ENCODE results near the gene ZNF33B.

Gene ZNF33B

GRCh38 chr10:42648512-42648911 is 10.1 kb upstream of the ZNF33B start:
- no peak for DNase-seq (ENCODE audit: low read depth)
- no peak for TF ChIP-seq CTCF (IDR thresholded peaks at IDR 0.05; ENCODE audit: low read depth, low read length, missing control alignments)
- in situ Hi-C loops (cut with HindIII; ENCODE audit: low sequenced_read_pairs), result no loop called here

GRCh38 chr10:42646687-42647640 is 8.6 kb upstream of the ZNF33B start:
- in situ Hi-C loops (cut with HindIII; ENCODE audit: low sequenced_read_pairs), result no loop called here
- DNase-seq (ENCODE audit: low read depth), result no peak
- no peak overlapping the region for H3K4me3 ChIP-seq (ENCODE audit: low read depth, low read length)
- TF ChIP-seq CTCF (IDR thresholded peaks at IDR 0.05; ENCODE audit: low read depth, low read length, missing control alignments), result no peak

More at GRCh38 chr10:42648512-42648911, 10.1 kb upstream of the ZNF33B start:
- no peak overlapping the region for H3K4me3 ChIP-seq (ENCODE audit: low read depth, low read length)

- in situ Hi-C loops (cut with HindIII; ENCODE audit: low sequenced_read_pairs), result no loop called here
- no peak overlapping the region for H3K4me3 ChIP-seq (ENCODE audit: low read depth, low read length)
- no peak for TF ChIP-seq CTCF (IDR thresholded peaks at IDR 0.05; ENCODE audit: low read depth, low read length, missing control alignments)
- DNase-seq (ENCODE audit: low read depth), result no peak
Measured at GRCh38 chr10:42646214-42646613, 7.8 kb upstream of the ZNF33B start.

GRCh38 chr10:42645516-42645915 is 7.1 kb upstream of the ZNF33B start:
- DNase-seq (ENCODE audit: low read depth), result no peak
- in situ Hi-C loops (cut with HindIII; ENCODE audit: low sequenced_read_pairs), result no loop called here
- no peak overlapping the region for H3K4me3 ChIP-seq (ENCODE audit: low read depth, low read length)
- TF ChIP-seq CTCF (IDR thresholded peaks at IDR 0.05; ENCODE audit: low read depth, low read length, missing control alignments), result no peak

GRCh38 chr10:42645103-42645502 is 6.7 kb upstream of the ZNF33B start:
- TF ChIP-seq CTCF (IDR thresholded peaks at IDR 0.05; ENCODE audit: low read depth, low read length, missing control alignments), result no peak
- H3K4me3 ChIP-seq (ENCODE audit: low read depth, low read length), result no peak overlapping the region
- in situ Hi-C loops (cut with HindIII; ENCODE audit: low sequenced_read_pairs), result no loop called here
- no peak for DNase-seq (ENCODE audit: low read depth)

- no peak overlapping the region for H3K4me3 ChIP-seq (ENCODE audit: low read depth, low read length)
- in situ Hi-C loops (cut with HindIII; ENCODE audit: low sequenced_read_pairs), result no loop called here
- no peak for TF ChIP-seq CTCF (IDR thresholded peaks at IDR 0.05; ENCODE audit: low read depth, low read length, missing control alignments)
- DNase-seq (ENCODE audit: low read depth), result no peak
Measured at GRCh38 chr10:42640610-42641229, 2.4 kb upstream of the ZNF33B start.

Data from astrocyte of the cerebellum (primary cell).